ENCODE measurements around the gene SLC7A7.

- no peak for TF ChIP-seq JUNB (IDR thresholded peaks at IDR 0.05)
- no peak for TF ChIP-seq CTCF (IDR thresholded peaks at IDR 0.05)
These were observed 2.5 kb downstream of the SLC7A7 start for GRCh38 chr14:22812744-22813143.
